ENCODE data around the gene IL31RA.

- TF ChIP-seq, protein P1, sequence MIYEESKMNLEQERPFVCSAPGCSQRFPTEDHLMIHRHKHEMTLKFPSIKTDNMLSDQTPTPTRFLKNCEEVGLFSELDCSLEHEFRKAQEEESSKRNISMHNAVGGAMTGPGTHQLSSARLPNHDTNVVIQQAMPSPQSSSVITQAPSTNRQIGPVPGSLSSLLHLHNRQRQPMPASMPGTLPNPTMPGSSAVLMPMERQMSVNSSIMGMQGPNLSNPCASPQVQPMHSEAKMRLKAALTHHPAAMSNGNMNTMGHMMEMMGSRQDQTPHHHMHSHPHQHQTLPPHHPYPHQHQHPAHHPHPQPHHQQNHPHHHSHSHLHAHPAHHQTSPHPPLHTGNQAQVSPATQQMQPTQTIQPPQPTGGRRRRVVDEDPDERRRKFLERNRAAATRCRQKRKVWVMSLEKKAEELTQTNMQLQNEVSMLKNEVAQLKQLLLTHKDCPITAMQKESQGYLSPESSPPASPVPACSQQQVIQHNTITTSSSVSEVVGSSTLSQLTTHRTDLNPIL (CRISPR knock-in tag; IDR thresholded peaks at IDR 0.05; ENCODE audit: low read depth), result no peak
- TF ChIP-seq GLIS3 (CRISPR knock-in tag; IDR thresholded peaks at IDR 0.05) (no peak), ARNTL (CRISPR knock-in tag; IDR thresholded peaks at IDR 0.05; ENCODE audit: borderline replicate concordance, low read depth) (no peak), TCF4 (CRISPR knock-in tag; IDR thresholded peaks at IDR 0.05; ENCODE audit: borderline replicate concordance) (no peak), ZNF565 (CRISPR knock-in tag; conservative IDR thresholded peaks at IDR 0.05; ENCODE audit: low read depth) (no peak), PPARA (CRISPR knock-in tag; IDR thresholded peaks at IDR 0.05; ENCODE audit: borderline replicate concordance) (no peak), RARB (CRISPR knock-in tag; IDR thresholded peaks at IDR 0.05) (no peak), SNAI2 (CRISPR knock-in tag; IDR thresholded peaks at IDR 0.05) (no peak), ZFP3 (CRISPR knock-in tag; IDR thresholded peaks at IDR 0.05) (no peak), ZFP30 (CRISPR knock-in tag; IDR thresholded peaks at IDR 0.05) (no peak)
These were observed 4.4 kb downstream of the IL31RA start for GRCh38 chr5:55855509-55855908.
